ENCODE measurements around the gene MXD4.
"Not testable (repeated sequence)": the region's sequence is repeated elsewhere in the genome, so short reads cannot be mapped to it uniquely, and the experiment has no call there.

MXD4 gene

GRCh38 chr4:2291705-2292645 lies 30.1 kb upstream of the MXD4 start:
- DNase-seq = no peak

GRCh38 chr4:2290974-2291704 lies 29.2 kb upstream of the MXD4 start:
- no peak for DNase-seq

- no peak for DNase-seq
Measured at GRCh38 chr4:2290488-2290887, 28.6 kb upstream of the MXD4 start.

DNA sequence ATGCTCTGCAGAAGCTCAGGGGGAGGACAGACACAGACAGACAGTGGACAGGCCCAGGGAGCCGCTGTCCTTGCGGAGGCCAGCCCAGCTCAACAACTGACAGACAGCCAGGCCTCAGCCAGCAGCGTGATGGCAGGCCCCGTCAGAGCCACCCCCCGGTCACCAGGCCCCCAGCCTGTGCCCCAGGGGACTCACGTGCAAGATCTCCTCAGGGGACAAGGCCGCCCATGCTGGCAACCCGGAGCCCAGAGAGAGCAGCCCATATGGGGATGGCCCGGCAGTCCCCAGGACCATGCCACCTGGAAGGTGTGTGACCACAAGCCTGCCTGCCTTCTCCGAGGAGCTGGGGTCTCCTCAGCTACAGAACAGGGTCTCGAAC lies 28.0 kb upstream of the MXD4 start:
- no peak for DNase-seq

GRCh38 chr4:2289311-2289954 lies 27.5 kb upstream of the MXD4 start:
- no peak for DNase-seq

DNA sequence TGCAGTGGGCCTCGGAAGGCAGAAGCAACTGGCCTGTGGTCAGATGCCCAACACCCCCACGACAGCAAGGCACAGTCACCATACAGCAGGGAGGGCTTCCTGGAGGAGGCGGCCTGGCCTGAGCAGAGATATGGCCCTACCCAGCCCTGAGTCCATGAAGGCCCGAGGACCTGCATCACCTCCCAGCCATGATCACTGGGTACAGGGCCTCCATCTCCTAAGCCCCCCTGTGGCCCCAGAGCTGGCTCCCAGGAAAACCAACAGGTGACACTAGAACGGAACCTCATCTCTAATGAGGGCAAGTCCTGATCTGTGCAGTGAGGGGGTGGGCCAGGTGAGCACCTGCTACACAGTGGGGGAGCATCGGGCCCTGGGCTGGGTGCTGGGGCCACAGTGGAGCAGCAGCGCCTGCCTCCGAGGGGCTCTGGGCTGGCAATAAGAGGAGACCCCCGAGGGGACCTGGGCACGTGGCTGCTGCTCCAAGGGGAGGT lies 26.2 kb upstream of the MXD4 start:
- DNase-seq = no peak

GRCh38 chr4:2287594-2287915 lies 25.6 kb upstream of the MXD4 start:
- DNase-seq = no peak

DNA sequence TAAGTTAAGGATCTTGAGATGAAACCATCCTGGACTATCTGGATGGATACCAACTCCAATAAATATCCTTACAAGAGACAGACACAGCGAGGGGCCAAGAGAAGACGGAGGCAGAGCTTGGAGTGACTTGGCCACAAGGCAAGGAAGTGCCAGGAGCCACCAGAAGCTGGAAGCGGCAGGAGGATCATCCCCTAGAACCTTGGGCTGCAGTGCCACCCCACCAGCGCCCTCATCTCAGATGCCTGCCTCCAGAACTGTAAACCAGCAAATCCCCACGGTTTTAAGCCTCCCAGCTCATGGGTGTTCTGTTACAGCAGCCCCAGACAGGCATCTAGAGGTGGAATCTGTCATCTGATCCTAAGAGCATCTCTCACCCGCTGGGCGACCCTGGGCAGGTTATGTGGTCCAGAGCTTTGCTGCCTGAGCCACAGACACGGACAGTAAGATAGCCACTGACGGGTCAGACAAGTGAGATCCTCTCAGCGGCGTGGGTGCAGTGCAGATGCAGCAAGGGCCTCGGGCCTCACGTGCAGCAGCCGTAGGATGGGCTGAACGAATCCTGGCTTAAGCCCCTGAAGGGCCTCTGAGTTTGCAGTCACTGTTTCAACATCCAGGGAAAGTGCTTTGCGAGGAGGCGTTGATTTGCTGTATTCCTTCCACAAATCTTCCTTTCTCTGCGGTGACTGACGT lies 25.1 kb upstream of the MXD4 start:
- DNase-seq = no peak

DNA sequence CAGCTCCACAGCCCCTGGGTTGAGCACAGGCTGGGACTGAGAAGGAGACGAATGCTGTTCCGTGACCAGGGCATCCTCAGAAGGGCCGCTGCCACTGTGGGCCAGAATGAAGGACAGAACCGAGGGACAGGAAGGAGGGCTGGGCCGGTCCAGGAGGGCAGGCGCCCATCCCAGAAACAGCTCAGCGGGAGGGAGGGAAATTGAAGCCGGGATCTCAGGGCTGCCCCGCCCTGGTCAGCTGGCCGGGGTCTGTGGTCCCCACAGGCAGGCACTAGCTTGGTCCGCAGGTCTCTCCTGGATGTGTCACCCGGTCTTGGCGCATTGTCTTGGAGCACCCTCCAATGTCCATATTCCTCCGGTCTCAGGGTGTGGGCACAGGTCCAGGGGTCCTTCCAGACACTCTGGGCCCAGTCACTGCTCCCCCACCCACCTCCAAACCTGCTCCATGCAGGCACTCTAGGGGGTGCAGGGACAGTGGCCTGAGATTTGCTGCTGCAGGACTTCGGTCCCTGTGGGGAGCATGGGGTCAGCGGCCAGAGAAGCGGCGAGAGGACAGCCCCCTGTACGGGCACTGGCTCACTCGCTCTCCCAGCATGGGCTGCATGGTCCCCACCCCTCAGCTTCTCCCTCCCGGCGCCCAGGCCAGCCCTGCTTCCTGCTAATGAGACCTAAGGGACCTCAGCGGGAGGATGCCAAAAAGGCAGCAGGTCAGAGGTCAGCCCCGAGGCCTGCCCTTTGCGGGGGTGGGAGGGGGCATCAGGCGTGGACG lies 23.9 kb upstream of the MXD4 start:
- no peak for DNase-seq

- DNase-seq = peak; percentile 42
Measured at GRCh38 chr4:2284934-2285612, 23.2 kb upstream of the MXD4 start.

DNA sequence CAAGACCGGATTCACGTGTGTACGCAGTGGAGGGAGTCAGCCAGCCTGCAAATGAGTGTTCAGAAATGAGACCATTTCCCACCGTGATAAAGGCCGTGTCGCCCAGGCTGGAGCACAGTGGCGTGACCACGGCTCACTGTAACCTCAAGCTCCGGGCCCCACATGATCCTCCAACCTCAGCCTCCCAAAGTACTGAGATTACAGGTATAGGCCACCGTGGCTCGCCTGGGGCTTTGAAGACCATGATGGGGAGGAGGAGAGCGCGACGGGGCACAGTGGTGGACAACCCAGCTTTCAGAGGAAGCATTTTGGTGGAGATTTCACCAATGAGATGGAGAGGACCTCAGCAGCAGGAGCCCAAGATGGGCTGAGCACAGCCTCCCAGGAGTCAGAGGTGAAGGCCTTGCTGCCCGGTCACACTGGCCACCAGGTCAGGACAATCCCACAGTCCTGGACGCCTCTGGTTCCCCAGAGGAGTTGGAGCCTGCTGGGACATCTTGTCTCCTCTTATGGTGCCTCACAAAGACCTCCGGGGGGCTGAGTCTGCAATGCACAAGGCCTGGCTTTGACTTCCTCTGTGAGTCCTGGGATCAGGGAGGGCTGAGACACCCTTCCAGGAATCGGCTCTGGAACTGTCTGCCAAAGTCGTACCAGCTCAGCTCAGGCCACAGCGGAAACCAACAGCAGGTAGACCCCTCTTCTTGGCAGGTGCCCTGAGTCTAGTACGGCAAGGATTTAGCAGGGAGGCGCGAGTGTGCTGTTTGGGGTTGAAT lies 22.4 kb upstream of the MXD4 start:
- no peak for DNase-seq

DNA sequence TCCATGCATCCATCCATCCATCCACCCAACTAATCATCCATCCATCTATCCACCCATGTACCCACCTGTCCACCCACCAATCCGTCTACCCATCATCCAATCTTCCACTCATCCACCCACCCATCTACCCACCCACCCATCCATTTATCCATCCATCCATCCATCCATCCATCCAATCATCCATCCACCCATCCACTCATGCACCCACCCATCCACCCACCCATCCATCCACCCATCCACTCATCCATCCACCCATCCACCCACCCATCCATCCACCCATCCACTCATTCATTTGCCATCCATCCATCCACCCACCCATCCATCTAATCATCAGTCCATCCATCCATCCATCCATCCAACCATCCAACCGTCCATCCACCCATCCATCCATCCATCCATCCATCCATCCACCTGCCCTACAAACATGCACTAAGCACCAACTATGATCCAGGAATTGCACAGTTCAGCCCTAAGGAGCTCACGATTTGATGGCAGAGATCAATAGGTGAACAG lies 21.3 kb upstream of the MXD4 start:
- DNase-seq = no peak

DNA sequence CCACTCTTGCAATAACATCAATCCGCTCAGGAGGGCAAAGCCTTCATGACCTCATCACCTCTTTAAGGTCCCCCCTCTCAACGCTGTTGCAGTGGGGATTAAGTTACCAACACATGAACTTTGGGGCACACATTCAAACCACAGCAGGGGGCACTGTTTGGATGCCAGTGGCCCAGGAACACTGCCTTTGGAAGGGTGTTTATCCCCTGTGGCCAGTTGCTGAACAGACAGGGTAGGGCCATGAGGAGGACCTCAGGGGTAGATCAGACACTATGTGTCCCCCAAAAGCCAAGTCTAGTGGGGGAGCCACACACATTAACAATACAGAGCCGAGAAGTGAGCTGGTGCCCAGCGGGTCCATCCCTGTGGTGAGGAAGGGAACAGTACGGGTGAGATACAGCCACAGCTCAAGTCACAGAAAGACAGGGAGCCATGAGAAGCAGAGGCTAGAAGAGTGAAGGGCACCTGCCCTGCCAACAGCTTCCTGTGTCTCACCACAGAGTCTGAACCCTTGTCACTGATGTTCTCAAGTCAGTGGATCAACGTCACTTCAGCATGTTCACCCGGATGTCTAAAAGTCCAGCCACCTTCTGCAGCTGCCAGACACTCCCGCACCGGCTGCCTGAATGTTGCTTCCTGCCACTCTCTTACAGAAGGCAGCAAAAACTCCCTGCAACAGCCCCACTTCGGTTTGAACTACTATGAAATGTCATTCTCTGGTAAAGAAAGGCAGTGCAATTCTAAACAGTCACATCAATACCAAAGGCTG lies 19.9 kb upstream of the MXD4 start:
- DNase-seq = no peak

GRCh38 chr4:2280531-2281300 lies 18.8 kb upstream of the MXD4 start:
- no peak for DNase-seq

- peak; percentile 53 for DNase-seq
Measured at GRCh38 chr4:2277956-2278355, 16.0 kb upstream of the MXD4 start.

DNA sequence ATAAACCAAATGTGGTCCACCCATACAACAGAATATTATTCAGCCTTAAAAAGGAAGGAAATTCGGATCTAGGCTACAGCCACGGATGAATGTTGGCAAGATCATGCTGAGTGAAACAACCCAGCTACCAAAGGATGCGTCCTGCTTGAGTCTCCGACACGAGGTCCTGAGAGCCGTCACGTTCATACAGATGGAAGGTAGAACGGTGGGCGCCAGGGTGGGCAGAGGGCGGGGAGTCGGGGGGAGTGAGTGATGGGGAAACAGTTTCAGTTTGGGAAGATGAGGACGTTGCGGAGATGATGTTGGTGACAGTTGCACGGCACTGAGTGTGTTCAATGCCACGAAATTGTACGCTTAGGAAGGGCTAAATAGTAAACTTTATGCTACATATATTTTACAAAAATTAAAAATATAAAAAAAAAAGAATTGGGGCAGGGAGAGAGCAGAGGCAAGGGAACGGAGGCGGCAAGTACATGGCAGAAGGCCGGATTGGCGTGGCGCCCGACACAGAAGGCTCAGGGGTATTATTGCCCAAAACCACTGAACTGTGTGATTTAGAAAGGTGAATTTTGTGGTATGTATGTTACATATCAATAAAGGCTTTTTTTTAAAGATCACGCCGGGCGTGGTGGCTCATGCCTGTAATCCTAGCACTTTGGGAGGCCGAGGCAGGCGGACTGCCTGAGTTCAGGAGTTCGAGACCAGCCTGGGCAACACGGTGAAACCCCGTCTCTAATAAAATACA lies 14.8 kb upstream of the MXD4 start:
- no peak for DNase-seq

- no peak for DNase-seq
Measured at GRCh38 chr4:2275546-2276251, 13.8 kb upstream of the MXD4 start.

DNA sequence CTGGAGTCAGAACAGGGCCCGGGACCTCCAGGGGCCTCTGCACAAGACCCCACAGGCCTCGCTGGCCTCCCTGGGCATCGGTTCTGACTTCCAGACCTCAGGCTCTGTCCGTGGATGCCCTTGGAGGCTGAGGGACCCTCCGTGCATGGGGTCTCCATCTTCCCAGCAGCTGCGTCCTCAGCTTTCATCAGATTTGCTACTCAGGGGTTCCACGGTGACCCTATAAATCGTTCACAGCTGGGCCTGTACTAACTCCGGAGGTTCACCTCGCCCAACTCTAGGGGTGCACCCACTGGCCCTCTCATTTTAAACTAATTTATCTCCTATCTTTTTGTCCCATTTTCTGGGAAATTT lies 13.1 kb upstream of the MXD4 start:
- not testable (repeated sequence) for DNase-seq
